LNCAP (cell line): ENCODE results near the gene AGTR1.

ENCODE experiments used
- CTCF ChIP-seq: fragments of 450-650 bp; IDR thresholded peaks from 2 replicates; pipeline ENCODE4 v1.5.1; 2017; ENCODE audit warnings: mild to moderate bottlenecking

The AGTR1 gene

GRCh38 chr3:148697306-148698189 is at the start of gene AGTR1:
TSS of gene AGTR1 (plus strand) at chr3:148697903. CDS start at chr3:148741036, 43,133 bp downstream.
- TF ChIP-seq CTCF, result no peak

- TF ChIP-seq CTCF, result no peak
Measured at GRCh38 chr3:148648685-148649352, 48.9 kb upstream of the AGTR1 start.

GRCh38 chr3:148651549-148651948 is 46.2 kb upstream of the AGTR1 start:
- no peak for TF ChIP-seq CTCF

GRCh38 chr3:148654433-148654832 is 43.3 kb upstream of the AGTR1 start:
- TF ChIP-seq CTCF, result no peak

GRCh38 chr3:148657470-148657869 is 40.2 kb upstream of the AGTR1 start:
- no peak for TF ChIP-seq CTCF

- TF ChIP-seq CTCF, result no peak
Measured at GRCh38 chr3:148659512-148659911, 38.2 kb upstream of the AGTR1 start.

- TF ChIP-seq CTCF, result no peak
Measured at GRCh38 chr3:148680289-148680688, 17.4 kb upstream of the AGTR1 start.
